A172 (cell line): ENCODE measurements around the gene SH2B2. TPM values are rescaled to one million over a fixed set of nuclear protein-coding genes. Genes with fewer than 3 reads are reported as not detected.

Experiments
- DNase-seq: peaks from one replicate; pipeline ENCODE4 v3.0.0-alpha.2; 2015; ENCODE audit warnings: low spot score
- total RNA-seq: library from RNA; depleted of rRNA; stranded (reverse); fragments of >200 nt; shearing (Covaris generic); gene quantifications from 2 replicates; pipeline ENCODE4 v1.2.3, GENCODE V29; 2014; rRNA removed

Gene SH2B2
- 2.0 and 2.5 TPM in 2 replicates for total RNA-seq

DNA sequence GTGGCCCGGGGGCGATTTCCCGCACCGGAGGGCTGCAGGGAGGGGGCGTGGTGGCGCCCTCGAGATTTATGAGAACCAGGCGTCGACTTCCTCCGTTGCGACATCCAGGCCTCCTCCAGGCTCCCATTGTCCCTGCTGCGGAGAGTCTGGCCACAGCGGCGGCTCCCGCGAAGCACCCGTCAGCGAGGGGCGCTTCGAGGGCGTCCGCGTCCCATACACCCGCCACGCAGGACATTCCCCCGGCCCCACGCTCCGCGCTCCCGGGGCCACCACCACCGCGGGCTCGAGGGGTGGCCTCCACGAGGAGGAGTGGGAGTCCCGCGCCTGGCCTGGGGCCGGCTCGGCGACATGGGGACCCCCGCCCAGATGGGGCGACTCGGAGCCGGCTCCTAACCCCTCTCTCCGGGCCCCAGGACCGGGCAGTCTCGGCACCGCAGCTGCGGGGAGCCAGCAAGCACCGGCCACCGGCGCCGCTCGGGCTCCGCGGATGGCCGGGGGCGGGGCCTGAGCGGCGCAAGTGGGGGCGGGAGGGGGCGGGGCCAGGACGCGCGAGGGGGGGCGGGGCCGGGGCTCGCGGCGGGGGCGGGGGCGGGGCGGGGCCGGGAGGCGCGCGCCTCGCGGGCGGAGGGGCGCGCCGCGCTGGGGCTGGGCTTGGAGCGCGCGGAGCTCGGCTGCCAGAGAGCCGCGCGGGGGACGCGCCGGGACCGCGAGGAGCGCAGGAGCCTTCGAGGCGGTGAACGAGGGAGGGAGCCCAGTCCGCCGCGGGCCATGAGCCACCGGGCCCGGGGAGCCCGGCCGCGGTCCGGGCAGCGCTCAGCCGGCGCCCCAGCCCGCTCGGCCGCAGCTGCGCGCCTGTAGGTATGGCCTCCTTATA, at the start of gene SH2B2:
Gene SH2B2, plus strand, starts transcription at position 632 of the 874 bp plus-strand sequence. CDS start 13,683 bp downstream, outside the sequence.
- DNase-seq = peak; percentile 54

DNA sequence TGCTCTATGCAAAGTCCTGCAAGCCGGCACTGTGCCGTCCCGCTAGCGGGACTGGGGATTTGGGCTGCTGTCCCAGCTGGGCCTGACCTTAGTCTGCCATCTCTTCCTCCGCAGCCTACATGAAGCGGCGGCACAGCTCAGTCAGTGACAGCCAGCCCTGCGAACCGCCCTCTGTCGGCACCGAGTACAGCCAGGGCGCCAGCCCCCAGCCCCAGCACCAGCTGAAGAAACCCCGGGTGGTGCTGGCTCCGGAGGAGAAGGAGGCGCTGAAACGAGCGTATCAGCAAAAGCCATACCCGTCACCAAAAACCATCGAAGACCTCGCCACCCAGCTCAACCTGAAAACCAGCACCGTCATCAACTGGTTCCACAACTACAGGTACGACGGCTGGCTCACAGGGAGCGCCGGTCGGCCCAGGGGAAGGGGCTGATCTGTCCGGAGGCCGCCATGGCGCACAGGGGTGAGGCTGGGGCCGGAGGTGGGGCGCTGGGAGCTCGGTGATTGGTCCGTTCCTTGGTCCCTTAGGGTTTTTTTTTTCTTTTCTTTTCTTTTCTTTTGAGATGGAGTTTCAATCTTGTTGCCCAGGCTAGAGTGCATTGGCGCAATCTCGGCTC, 47.4 kb upstream of the SH2B2 start:
- DNase-seq = no peak

DNA sequence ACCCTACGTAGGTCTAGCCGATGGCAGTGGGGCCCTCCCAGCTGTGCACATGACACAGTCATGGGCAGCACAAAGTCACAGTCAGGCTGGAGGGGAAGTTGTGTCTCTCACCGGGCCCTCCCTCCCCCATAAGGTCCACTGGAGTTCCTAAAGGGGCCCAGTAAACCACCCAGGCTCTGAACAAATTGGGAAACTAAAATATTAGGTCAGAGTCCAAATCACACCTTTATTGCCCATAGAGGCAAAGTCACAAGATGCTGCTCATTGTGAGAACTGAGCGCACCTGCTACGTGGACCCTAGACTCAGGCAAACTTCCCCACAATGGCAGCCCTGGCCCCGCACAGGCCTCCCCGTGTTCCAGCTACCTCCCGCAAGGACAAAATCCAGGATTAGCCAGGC, 45.2 kb upstream of the SH2B2 start:
- no peak for DNase-seq

DNA sequence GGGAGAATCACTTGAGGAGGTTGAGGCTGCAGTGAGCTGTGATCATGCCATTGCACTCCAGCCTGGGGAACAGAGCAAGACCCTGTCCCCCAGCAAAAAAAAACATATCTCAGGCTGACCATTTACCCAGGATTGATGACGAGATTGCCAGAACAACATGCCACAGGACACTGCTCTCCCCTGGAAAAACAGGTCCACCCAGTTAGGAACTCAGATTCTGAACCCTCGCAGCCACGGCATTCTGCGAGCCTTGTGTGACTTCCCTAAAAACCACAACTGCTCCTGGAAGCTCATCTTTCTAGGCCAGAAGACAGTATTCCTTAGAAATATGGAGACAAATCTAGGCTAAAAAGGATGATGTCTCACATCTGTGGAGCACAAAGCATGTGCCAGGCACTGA, 42.1 kb upstream of the SH2B2 start:
- DNase-seq = no peak

DNA sequence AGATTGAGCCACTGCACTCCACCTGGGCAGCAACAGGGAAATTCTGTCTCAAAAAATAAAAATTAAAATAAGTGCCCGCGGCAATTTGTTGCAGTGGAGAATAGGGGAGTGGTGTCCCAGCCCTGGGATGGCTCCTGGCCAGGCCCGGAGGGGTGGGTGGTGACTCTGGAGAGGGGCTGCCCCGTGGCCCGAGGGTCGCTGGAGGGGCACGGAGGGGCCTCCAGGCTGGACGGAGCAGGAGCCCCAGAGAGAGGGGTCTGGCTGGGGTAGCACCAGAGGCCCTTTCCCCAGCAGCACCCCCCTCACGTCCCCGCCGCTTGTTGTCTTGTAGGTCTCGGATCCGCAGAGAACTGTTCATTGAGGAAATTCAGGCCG, 38.6 kb upstream of the SH2B2 start:
- DNase-seq = no peak

DNA sequence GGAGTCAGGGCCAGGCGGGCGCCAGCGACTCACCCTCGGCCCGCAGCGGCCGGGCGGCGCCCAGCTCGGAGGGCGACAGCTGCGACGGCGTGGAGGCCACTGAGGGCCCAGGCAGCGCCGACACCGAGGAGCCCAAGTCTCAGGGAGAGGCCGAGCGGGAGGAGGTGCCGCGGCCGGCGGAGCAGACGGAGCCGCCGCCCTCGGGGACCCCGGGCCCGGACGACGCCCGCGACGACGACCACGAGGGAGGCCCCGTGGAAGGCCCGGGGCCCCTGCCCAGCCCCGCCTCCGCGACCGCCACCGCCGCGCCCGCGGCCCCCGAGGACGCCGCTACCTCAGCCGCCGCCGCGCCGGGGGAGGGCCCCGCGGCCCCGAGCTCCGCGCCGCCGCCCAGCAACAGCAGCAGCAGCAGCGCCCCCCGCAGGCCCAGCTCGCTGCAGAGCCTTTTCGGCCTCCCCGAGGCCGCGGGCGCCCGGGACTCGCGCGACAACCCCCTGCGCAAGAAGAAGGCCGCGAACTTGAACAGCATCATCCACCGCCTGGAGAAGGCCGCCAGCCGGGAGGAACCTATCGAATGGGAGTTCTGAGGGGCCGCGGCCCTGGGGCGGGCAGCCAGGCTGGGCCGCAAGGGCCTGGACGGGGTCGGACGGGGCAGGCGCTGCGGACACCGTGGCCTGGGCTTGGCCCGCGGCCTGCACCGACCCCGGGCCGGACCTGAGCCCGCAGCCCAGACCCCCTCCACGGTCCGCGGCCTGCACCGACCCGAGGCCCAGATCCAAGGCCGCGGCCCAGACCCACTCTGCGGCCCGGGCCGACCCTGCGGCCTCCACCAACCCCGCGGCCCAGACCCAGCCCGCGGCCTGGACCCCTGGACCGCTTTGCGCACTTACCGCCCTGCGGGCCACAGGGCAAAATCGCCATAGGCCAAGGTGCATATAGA, 37.9 kb upstream of the SH2B2 start:
- DNase-seq = no peak

DNA sequence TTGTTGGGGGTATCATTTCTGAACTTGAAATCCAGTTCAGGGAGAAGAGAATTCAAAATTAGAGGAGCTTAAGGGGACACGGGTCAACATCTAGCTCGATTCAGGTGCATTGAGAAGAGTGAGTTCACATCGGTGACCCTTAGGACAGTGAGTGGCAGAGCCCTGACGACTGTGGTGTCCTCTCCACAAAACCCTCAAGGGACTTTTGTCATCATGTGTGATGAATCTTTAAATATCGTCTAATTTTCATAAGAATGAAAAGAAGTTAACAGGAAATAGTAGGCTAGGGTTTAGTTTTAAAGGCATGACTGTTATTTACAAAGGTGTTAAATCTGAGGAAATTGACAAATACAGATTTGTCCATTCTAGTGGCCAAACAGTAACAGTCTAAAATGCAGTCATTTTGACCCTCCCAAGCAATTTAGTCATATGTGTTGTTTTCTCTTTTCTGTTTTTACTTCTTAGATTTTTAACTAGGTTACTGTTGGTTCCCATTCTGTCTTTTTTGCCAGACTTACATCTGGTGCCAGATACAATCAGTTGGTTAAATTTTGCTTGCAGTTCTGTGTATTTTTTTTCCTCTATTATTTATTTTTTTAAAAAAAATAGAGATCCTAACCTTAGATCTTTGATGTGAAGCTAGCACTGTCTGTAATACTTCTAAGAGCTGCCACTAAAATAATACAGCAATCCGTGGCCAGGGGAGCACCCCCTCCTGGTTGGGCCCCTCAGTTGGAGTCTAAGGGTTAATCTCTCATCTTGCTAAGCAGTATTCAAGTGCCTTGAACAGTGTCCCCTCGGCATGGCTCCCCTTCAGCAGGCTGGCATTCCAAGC, 34.9 kb upstream of the SH2B2 start:
- DNase-seq = no peak

DNA sequence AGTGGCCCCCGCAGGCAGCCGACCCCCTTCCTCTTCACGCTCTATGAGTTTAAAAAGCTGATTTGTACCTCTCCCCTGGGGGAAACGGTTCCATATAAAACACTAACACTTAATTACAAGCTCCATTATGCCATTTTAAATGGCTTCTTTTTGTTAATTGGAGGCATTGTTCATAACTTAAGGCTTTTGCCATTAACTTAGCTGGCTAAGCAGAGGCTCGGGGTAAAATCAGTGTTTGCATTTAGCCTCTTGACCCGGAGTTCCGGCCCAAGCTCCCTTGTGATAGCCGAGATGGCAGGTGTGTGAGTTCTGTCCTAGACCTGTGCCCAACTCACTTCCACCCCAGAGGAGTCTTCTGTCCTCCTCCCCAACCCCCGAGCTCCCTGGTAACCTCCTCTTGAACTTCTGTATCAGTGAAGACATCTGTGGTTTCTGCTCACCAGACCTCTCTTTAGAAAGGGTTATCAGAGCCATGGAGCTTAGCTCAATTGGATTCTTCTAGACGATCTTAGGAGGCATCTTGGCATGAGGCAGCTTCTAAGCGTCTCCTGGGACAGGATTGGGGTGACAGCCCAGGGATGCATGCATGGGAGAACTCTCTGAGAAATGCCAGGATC, 34.2 kb upstream of the SH2B2 start:
- no peak for DNase-seq

DNA sequence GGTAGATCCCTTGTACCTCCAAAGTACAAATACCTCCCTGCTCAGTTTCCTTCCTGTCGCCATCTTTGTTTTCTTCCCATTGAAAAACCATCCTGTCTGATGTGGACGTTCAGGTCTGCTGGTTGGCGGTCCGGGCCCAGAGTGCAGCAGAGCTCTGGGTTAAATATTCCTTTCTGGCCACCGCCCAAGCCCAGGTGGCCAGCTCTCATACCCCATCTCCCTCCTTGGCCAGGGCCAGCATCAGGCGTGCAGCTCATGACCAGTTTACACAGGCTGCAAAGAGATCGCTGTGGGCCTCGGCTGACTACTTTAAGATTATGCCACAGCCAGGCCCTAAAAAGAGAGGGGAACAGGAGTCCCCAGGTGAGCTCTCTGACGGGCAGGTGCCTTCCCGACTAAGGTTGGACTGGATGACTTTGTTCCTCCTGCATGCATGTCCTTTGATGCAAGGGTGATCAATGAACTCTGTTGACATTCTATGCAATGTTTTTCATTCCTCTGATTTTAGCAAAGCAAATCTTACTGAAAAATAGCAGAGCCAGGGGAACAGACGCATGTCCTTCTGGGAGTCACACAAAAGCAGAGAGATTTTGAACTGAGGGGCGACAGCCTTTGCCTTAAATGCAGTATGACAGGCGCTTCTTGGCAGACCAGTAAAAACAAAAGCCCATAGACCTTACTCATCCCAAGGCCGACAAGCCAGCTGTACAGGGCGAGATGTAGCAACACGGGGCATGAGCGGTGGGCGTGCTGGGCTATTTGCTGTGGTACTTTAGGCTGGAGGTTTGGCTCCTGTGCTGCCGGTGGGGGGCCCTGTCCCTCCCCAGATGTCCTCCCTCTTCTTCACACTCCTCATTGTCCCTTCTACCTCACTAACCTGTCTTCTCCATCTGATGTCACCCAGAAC, 33.3 kb upstream of the SH2B2 start:
- DNase-seq = no peak

DNA sequence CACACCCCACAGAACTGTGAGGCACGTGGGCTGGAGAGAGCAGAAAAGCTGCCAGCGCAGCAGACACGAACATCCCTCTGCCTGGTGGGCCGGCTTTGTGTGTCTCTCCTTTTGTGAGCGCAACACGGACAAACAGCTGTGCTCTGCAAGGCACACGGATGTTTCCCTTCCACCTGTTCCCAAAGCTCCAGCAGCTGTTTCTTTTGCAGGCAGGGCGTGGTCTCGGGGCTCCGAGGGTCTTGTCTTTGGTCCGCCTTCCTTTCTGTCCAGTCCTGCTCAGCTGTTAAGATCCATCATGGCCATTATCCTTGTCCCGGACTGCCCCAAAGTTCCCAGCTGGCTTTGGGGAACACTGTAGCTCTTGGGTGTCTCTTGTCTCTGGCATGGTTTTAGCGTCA, 32.7 kb upstream of the SH2B2 start:
- DNase-seq = no peak

DNA sequence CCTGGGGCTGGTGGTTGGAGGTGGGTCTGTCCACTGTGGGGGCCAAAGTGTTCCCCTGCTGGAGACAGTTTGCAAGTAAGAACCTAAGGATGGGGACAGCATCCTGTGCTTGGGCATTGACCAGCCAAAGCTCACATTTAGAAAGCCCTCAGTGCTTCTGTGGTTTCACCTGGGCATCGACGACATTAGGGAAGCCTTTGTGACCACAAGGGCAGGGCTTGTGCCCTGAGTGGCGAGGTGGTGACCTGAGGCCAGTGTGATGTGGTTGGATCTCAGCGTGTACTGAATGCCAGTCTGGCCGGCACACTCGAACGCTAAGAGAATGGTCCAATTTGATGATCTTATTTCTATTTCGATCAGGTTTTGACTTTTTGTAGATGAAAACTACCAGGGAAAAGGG, 32.1 kb upstream of the SH2B2 start:
- DNase-seq = no peak

DNA sequence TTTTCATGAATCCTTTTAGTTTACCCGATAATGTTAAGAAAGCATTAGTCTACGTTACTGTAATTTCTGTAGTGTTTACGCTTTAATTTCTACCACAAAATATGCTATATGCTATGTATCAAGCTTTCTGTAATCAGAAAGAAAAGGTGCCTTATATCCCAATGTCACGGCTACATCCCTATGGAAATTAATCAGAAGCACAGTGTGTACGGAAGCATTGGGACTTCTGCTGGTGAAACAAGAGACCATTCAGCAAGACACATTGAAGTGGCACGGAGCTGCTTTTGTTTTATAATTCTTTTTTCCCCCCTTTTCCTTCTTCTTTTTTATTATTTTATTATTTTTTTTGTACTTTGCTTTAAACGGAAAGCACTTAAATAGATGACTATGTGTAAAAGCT, 31.2 kb upstream of the SH2B2 start:
- DNase-seq = no peak

DNA sequence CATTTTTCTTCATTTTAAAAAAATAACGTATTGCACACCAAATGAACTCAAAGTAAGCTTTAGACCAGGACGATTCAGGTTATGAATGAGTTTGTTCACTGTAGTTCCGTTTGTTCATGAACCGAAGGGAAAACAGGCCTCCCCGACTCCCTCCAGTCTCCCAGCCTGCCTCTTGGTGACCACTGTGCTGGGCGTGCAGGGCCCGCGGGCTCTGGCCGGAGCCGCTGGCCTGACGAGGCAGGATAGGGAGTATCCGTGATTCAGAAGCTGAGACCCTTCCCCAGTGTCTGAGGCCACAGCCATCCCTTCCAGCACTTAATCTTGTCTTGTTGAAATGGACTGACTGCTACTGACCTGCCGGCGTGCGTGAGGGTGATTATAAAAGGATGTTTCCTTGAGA, 30.8 kb upstream of the SH2B2 start:
- no peak for DNase-seq

DNA sequence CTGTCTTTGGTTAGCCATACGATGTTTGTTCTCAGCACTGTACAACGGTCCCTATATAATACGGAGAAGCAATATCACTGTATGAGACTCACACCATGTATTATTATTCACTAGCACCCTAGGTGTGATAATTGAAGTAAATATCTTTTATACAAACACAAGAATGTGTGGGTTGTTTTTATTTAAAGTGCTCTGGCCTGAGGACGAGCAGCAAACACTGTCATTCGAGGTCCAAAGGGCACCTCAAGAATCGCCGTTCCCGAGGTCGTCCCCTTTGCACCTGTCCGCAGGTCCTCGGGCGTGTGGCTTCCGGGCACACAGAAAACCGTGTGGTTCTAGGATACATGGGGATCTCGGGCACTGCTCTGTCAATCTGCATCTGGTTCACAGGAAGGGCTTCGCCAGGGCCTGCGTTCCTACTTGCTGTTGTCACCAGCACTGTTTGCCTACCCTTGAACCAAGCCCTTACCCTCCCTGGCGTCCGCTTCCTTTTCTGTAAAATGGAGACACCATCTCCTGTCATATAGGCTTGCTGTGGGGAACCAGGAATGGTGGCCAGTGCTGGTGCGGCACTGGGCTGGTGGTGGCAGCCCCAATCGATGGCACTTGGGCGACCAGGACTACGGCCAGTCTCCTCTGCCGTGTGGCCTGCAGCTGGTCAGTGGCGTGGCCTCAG, 28.5 kb upstream of the SH2B2 start:
- no peak for DNase-seq

DNA sequence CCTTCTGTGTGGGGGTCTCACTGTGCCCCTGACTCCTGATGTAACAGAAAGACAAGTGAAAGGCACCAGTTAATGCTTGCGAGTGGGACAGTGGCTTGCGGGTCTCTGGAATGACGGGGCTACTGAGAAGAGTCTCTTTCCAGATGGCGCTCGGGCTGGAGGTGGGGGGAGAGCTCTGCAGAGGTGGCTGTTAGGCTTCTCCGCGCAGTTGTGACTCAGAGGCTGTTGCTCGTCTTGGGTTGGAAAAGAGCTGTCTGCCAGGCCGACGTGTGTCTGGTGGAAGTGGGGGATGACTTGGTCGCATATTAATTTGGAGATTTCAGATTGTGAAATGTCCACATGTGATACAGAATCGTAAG, 27.9 kb upstream of the SH2B2 start:
- no peak for DNase-seq

DNA sequence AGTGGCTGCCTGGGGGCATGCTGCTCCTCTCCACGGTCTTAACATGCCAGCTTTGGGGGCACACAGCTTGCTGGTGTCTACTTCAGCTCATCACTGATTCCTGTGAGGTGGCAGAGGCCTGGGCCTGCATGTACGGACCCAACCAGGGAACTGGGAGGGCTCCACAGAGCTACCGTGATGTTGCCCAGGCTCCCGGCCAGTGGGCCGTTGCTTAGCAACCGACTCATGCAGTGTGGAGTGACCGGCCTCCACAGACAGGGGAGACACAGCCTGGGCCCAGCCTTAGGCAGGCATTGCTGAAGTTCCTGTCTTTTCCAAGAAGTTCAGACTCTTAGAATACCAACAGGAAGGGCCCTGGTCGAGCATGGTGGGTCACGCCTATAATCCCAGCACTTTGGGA, 25.8 kb upstream of the SH2B2 start:
- no peak for DNase-seq

DNA sequence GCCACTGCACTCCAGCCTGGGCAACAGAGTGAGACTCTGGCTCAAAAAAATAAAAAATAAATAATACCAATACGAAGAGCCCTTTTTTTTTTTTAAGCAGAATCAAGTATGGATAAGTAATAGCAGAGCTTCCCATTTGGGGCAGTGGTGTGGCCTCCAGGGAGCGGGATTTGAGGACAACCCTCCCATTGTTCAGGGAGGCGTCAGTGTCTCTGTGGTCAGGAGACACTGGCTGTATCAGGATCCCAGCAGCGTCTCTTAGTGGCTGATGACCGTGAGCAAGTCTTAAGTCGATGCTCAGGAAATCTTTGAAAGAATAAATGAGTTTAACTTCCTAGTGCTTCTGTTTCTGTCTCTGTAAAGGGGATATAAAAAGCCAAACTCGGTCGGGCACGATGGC, 25.2 kb upstream of the SH2B2 start:
- no peak for DNase-seq

DNA sequence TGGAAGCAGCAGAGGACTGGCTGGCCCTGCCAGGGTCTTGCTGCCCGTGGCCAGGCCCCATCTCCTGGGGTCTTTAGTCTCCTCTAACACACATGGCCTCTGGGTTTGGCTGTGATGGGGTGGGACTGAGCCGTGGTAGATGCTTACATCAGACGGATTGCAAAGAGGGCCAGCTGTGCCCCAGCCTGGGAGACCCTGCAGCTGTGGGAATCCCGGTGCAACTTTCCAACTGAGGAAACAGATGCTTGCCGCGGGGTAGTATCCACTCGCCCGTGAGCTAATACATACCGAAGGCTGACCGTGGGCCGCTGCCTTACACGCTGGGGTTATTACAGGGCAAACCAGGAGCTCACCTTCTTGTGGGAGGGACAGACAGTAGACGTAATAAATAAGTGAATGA, 24.1 kb upstream of the SH2B2 start:
- no peak for DNase-seq

DNA sequence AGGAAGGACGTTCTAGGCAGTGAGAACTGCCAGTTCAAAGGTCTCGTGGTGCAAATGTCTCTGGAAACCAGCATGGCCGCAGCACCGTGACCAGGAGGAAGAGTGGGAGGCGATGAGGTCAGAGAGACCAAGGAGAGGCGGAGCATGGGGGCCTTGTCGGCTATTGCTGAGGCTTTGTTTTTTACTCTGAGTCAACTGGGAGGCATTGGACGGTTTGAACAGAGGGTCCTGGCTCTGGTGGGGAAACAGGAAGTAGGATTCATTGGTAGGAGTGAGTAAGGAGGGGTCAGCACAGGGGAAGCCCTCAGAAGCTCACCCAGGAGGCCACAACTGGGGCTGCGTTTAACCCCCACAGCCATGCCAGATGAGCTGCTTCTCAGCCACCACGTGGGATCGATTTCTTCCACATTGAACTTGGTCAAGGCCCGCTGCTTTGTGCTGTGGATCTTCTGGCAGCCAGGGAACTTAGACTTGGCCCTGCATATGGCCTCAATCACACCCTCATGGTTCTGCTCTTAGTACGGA, 22.2 kb upstream of the SH2B2 start:
- no peak for DNase-seq
